MG63 (cell line): ENCODE results near the gene CD207. TPM values are rescaled to one million over a fixed set of nuclear protein-coding genes. Genes with fewer than 3 reads are reported as not detected.
A peak's percentile ranks its signal among the peaks of the same experiment; 100 is the strongest.
"Not testable (repeated sequence)": the region's sequence is repeated elsewhere in the genome, so short reads cannot be mapped to it uniquely, and the experiment has no call there.

Experiments used
- DNase-seq: peaks from one replicate; pipeline ENCODE4 v3.0.0-alpha.2; 2020
- H3K27me3 ChIP-seq: fragments of 250-450 bp; sonication (Bioruptor Pico); 2 replicates; pipeline ENCODE4 v1.5.1; 2020; ENCODE audit warnings: mild to moderate bottlenecking, moderate library complexity
- H3K36me3 ChIP-seq: fragments of 250-450 bp; sonication (Bioruptor Pico); 2 replicates; pipeline ENCODE4 v1.5.1; 2020; ENCODE audit warnings: mild to moderate bottlenecking, moderate library complexity
- H3K4me3 ChIP-seq: fragments of 250-450 bp; sonication (Bioruptor Pico); 2 replicates; pipeline ENCODE4 v1.5.1; 2020; ENCODE audit warnings: mild to moderate bottlenecking, moderate library complexity
- H3K9me3 ChIP-seq: fragments of 250-450 bp; sonication (Bioruptor Pico); 2 replicates; pipeline ENCODE4 v1.5.1; 2020; ENCODE audit warnings: mild to moderate bottlenecking, moderate library complexity
- total RNA-seq: library from RNA; depleted of rRNA; stranded (reverse); fragments of >200 nt; shearing (Covaris generic); gene quantifications from 2 replicates; pipeline ENCODE4 v1.2.3, GENCODE V29; 2014; ENCODE audit warnings: low replicate concordance; rRNA removed

Gene CD207
- total RNA-seq, result not detected in 2 replicates

- Histone ChIP-seq H3K36me3 (no peaks in the 10 kb centered on the region), H3K9me3 (no peaks in the 10 kb centered on the region), H3K27me3 (no peaks in the 10 kb centered on the region; the same call in 1 of the 2 replicates), H3K4me3 (no peak within 1 kb of the TSS)
- DNase-seq, result no peak
These were observed at the start of gene CD207 for GRCh38 chr2:70835643-70836042. CD207 (minus strand) TSS chr2:70835816; CDS start chr2:70835776, 40 bp downstream.

DNA sequence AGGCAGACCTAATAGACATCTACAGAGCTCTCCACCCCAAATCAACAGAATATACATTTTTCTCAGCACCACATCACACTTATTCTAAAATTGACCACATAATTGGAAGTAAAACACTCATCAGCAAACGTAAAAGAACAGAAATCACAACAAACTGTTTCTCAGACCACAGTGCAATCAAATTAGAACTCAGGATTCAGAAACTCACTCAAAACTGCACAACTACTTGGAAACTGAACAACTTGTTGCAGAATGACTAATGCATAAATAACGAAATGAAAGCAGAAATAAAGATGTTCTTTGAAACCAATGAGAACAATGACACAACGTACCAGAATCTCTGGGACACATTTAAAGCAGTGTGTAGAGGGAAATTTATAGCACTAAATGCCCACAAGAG is 42.9 kb upstream of the CD207 start:
- H3K36me3 ChIP-seq, H3K4me3 ChIP-seq, DNase-seq, H3K9me3 ChIP-seq: not testable (repeated sequence)
- H3K27me3 ChIP-seq, result peaks cover 16% of the 10 kb centered on the region

GRCh38 chr2:70876138-70876537 is 40.5 kb upstream of the CD207 start:
- DNase-seq, H3K4me3 ChIP-seq, H3K36me3 ChIP-seq, H3K9me3 ChIP-seq: not testable (repeated sequence)
- H3K27me3 ChIP-seq, result peaks cover 13% of the 10 kb centered on the region

DNA sequence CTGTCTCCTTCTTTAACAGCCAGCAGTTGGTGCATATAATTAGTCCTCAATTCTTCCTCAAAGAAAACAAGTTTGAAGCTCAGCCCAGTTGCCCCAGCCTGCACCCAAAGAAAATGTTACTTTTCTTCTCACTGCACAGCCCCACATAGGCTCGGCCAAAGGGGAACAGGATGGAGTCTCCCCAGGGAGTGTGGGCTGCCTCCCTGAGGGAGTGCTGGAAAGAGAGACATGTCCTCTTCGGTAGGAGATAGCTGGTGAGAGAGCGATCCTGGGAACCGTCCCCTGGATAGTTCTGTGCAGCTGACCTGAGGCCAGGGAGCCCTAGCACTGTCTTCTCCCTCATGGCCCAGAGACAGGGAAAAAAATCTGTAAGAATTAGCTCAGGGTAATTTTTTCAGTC is 37.9 kb upstream of the CD207 start:
- Histone ChIP-seq H3K4me3 (no peak overlapping the region), H3K36me3 (no peaks in the 10 kb centered on the region), H3K27me3 (peaks cover 3% of the 10 kb centered on the region), H3K9me3 (no peaks in the 10 kb centered on the region)
- no peak for DNase-seq

- Histone ChIP-seq H3K4me3 (no peak overlapping the region), H3K9me3 (no peaks in the 10 kb centered on the region), H3K27me3 (no peaks in the 10 kb centered on the region; the same call in none of the 2 replicates), H3K36me3 (no peaks in the 10 kb centered on the region)
- DNase-seq, result peak; percentile 82
These were observed 36.0 kb upstream of the CD207 start for GRCh38 chr2:70871398-70872211.

GRCh38 chr2:70870790-70871189 is 35.2 kb upstream of the CD207 start:
- Histone ChIP-seq H3K27me3 (no peaks in the 10 kb centered on the region; the same call in none of the 2 replicates), H3K4me3 (no peak overlapping the region), H3K36me3 (no peaks in the 10 kb centered on the region), H3K9me3 (no peaks in the 10 kb centered on the region)
- no peak for DNase-seq

DNA sequence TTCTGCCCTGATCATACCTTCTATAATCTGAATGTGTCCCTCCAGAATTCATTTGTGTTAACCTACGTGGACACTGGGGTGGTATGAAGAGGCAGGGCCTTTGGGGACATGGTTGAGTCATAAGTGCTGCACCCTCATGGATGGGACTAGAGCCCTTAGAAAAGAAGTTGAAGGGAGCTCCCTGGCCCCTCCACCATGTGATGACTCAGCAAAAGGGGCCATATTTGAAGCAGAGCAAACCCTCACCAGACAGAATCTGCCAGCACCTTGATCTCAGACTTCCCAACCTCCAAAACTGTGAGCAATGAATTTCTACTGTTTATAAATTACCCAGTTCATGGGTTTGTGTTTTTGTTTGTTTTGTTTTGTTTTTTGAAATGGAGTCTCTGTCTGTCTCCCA is 33.4 kb upstream of the CD207 start:
- H3K4me3 ChIP-seq, result no peak overlapping the region
- no peaks in the 10 kb centered on the region for H3K36me3 ChIP-seq
- no peak for DNase-seq
- H3K27me3 ChIP-seq, result no peaks in the 10 kb centered on the region; the same call in 1 of the 2 replicates
- H3K9me3 ChIP-seq, result no peaks in the 10 kb centered on the region

- Histone ChIP-seq H3K4me3 (no peak overlapping the region), H3K27me3 (peaks cover 2% of the 10 kb centered on the region; the same call in 1 of the 2 replicates), H3K9me3 (no peaks in the 10 kb centered on the region), H3K36me3 (no peaks in the 10 kb centered on the region)
- peak; percentile 69 for DNase-seq
These were observed 26.4 kb upstream of the CD207 start for GRCh38 chr2:70861777-70862625.

DNA sequence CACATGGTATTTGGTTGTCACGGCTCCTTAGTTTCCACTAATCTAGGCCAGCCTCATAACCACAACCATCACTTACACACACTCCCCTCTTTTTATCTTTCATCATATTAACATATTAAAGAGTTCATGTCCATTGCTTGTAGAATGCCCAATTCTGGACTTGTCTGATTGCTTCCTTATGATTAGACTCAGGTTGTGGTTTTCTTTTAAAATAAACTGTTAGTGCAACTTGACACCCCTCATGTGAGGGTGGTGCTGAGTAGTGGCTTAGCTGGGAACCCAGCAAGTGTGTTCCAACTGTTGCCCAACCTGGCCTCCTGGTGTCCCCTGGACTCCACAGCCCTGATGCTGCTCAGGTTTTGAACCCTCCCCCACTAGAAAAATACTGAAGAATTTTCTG is 20.1 kb upstream of the CD207 start:
- DNase-seq, result peak; percentile 7
- H3K36me3 ChIP-seq, result no peaks in the 10 kb centered on the region
- no peaks in the 10 kb centered on the region for H3K9me3 ChIP-seq
- no peak overlapping the region for H3K4me3 ChIP-seq
- H3K27me3 ChIP-seq, result peaks cover 2% of the 10 kb centered on the region; the same call in 1 of the 2 replicates

GRCh38 chr2:70854411-70854810 is 18.8 kb upstream of the CD207 start:
- H3K36me3 ChIP-seq, result no peaks in the 10 kb centered on the region
- H3K4me3 ChIP-seq, result no peak overlapping the region
- H3K9me3 ChIP-seq, result no peaks in the 10 kb centered on the region
- DNase-seq, result no peak
- no peaks in the 10 kb centered on the region; the same call in 1 of the 2 replicates for H3K27me3 ChIP-seq

DNA sequence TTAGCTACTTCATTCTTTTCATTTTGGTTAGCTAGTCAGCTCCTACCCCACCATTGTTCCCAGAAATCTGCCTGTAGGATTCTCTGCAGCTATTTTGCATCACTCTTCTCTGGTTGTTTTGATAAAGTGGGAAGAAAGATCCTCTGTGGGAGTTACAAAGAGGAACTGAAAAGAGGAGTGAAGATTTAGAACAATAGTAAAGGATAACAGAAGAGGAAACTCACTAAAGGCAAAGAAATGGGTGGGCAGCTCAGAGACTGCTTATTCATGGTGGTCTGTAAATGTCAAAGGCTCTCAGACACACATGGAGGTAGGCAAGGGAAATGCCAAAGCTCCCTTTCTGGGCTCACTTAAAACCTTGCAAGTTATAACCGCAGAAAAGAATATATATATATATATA is 17.2 kb upstream of the CD207 start:
- DNase-seq, result no peak
- Histone ChIP-seq H3K9me3 (no peaks in the 10 kb centered on the region), H3K36me3 (no peaks in the 10 kb centered on the region), H3K27me3 (peaks cover 4% of the 10 kb centered on the region; the same call in 1 of the 2 replicates), H3K4me3 (no peak overlapping the region)

GRCh38 chr2:70851704-70852103 is 16.1 kb upstream of the CD207 start:
- no peak for DNase-seq
- H3K9me3 ChIP-seq, result no peaks in the 10 kb centered on the region
- no peaks in the 10 kb centered on the region for H3K36me3 ChIP-seq
- peaks cover 4% of the 10 kb centered on the region for H3K27me3 ChIP-seq
- no peak overlapping the region for H3K4me3 ChIP-seq

DNA sequence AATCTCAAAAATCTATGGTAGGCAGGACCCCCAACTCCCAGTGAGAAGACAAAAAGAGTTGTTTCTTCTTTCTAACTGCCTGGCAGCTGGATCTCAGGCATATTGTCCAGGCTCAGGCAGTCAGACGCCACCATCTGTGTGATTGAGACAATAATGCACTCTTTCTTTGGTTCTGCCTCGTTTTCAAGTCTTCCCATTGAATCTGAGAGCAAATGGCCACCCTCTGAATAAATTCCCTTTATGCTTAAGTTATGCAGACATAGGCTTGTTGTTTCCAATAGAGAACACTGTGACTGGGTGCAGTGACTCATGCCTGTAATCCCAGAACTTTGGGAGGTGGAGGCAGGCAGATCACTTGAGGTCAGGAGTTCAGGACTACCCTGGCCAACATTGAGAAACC is 15.3 kb upstream of the CD207 start:
- DNase-seq, result no peak
- Histone ChIP-seq H3K36me3 (no peaks in the 10 kb centered on the region), H3K9me3 (no peaks in the 10 kb centered on the region), H3K27me3 (peaks cover 4% of the 10 kb centered on the region), H3K4me3 (no peak overlapping the region)

DNA sequence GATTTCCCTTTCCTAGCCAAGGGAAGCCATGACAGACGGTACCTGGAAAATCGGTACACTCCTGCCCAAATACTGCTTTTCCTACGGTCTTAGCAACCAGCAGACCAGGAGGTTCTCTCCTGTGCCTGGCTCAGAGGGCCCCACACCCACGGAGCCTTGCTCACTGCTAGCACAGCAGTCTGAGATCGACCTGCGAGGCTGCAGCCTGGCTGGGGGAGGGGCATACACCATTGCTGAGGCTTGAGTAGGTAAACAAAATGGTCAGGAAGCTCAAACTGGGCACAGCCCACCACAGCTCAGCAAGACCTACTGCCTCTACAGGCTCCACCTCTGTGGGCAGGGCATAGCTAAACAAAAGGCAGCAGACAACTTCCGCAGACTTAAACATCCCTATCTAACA is 6.8 kb upstream of the CD207 start:
- Histone ChIP-seq H3K4me3 (no peak overlapping the region), H3K36me3 (no peaks in the 10 kb centered on the region), H3K27me3 (peaks cover 10% of the 10 kb centered on the region), H3K9me3 (no peaks in the 10 kb centered on the region)
- DNase-seq, result no peak

GRCh38 chr2:70837980-70838925 is 2.6 kb upstream of the CD207 start:
- DNase-seq, result no peak
- H3K27me3 ChIP-seq, result peaks cover 5% of the 10 kb centered on the region

DNA sequence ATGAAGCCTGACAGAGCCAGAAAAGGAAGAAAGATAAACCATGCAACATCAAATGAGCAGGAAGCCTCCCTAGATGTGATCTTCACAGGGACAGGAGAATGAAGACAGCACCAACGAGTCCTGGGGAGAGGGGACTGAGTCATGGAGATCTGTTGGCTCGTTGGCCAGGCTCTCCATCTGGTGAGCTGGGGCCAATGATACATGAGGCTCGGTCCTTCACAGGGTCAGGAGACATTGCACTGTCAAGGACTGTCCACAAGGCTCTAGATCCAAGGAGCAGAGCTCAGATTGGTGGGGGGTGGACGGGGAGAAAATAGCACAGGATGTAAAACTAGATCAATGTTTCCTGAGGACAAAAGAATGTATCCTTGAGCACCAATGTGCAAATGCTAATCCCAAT is 735 bp downstream of the CD207 start:
- no peak overlapping the region for H3K4me3 ChIP-seq
- DNase-seq, result no peak
- H3K9me3 ChIP-seq, result no peaks in the 10 kb centered on the region
- no peaks in the 10 kb centered on the region for H3K36me3 ChIP-seq
- no peaks in the 10 kb centered on the region for H3K27me3 ChIP-seq

More at GRCh38 chr2:70837980-70838925, 2.6 kb upstream of the CD207 start:
- no peaks in the 10 kb centered on the region for H3K9me3 ChIP-seq
- no peak overlapping the region for H3K4me3 ChIP-seq
- no peaks in the 10 kb centered on the region for H3K36me3 ChIP-seq
